H9 (cell line): ENCODE results near the gene FAT2. TPM values are rescaled to one million over a fixed set of nuclear protein-coding genes. Genes with fewer than 3 reads are reported as not detected.

ENCODE experiments used
- DNase-seq: peaks from one replicate; pipeline ENCODE4 v3.0.0-alpha.2; 2017
- H2AFZ ChIP-seq: one replicate; pipeline ENCODE4 v1.6.1; 2013; ENCODE audit warnings: mild to moderate bottlenecking, low read length, control low read depth, moderate library complexity
- H2AK5ac ChIP-seq: 2 replicates; pipeline ENCODE4 v1.6.1; 2013; ENCODE audit warnings: low read length, control low read depth, mixed read lengths; ENCODE audit not compliant: insufficient read length
- H2BK120ac ChIP-seq: one replicate; pipeline ENCODE4 v1.6.1; 2013; ENCODE audit warnings: low read depth, mild to moderate bottlenecking, low read length, control low read depth, inconsistent platforms; ENCODE audit not compliant: poor library complexity, severe bottlenecking
- H2BK12ac ChIP-seq: 2 replicates; pipeline ENCODE4 v1.6.1; 2013; ENCODE audit warnings: low read length, control low read depth, mixed read lengths, low read depth; ENCODE audit not compliant: insufficient read length
- H2BK15ac ChIP-seq: 2 replicates; pipeline ENCODE4 v1.6.1; 2013; ENCODE audit warnings: low read depth, low read length, control low read depth
- H2BK20ac ChIP-seq: one replicate; pipeline ENCODE4 v1.6.1; 2013; ENCODE audit warnings: low read depth, mild to moderate bottlenecking, low read length, control low read depth, inconsistent platforms; ENCODE audit not compliant: poor library complexity, severe bottlenecking
- H2BK5ac ChIP-seq: 2 replicates; pipeline ENCODE4 v1.6.1; 2013; ENCODE audit warnings: low read length, control low read depth, mixed read lengths; ENCODE audit not compliant: insufficient read length
- H3K14ac ChIP-seq: 2 replicates; pipeline ENCODE4 v1.6.1; 2013; ENCODE audit warnings: low read length, control low read depth; ENCODE audit not compliant: insufficient read depth
- H3K18ac ChIP-seq: 2 replicates; pipeline ENCODE4 v1.6.1; 2013; ENCODE audit warnings: low read depth, mild to moderate bottlenecking, mixed read lengths, low read length, control low read depth; ENCODE audit not compliant: insufficient read length
- H3K23ac ChIP-seq: 2 replicates; pipeline ENCODE4 v1.6.1; 2013; ENCODE audit warnings: low read length, control low read depth, mixed read lengths, low read depth; ENCODE audit not compliant: insufficient read length
- H3K23me2 ChIP-seq: 2 replicates; pipeline ENCODE4 v1.6.1; 2013; ENCODE audit warnings: low read depth, mild to moderate bottlenecking, mixed read lengths, low read length, control low read depth; ENCODE audit not compliant: insufficient read length, poor library complexity, severe bottlenecking
- H3K27ac ChIP-seq: 2 replicates; pipeline ENCODE4 v1.5.1; 2013; ENCODE audit warnings: low read length, control low read depth, mixed read lengths, low read depth; ENCODE audit not compliant: insufficient read length
- H3K27me3 ChIP-seq: 2 replicates; pipeline ENCODE4 v1.6.1; 2013; ENCODE audit warnings: low read length, control low read depth, inconsistent platforms; ENCODE audit not compliant: insufficient read depth
- H3K4ac ChIP-seq: 2 replicates; pipeline ENCODE4 v1.6.1; 2013; ENCODE audit warnings: low read depth, mild to moderate bottlenecking, control low read depth, inconsistent platforms, low read length, moderate library complexity
- H3K4me1 ChIP-seq: 2 replicates; pipeline ENCODE4 v1.6.1; 2013; ENCODE audit warnings: low read length, control low read depth, inconsistent platforms; ENCODE audit not compliant: insufficient read depth
- H3K4me2 ChIP-seq: 2 replicates; pipeline ENCODE4 v1.6.1; 2013; ENCODE audit warnings: low read length, control low read depth, mixed read lengths; ENCODE audit not compliant: insufficient read length, insufficient read depth
- H3K56ac ChIP-seq: 2 replicates; pipeline ENCODE4 v1.6.1; 2013; ENCODE audit warnings: low read depth, mild to moderate bottlenecking, mixed read lengths, low read length, control low read depth; ENCODE audit not compliant: insufficient read length
- H3K79me1 ChIP-seq: 2 replicates; pipeline ENCODE4 v1.6.1; 2013; ENCODE audit warnings: low read depth, mild to moderate bottlenecking, moderate library complexity, low read length, control low read depth, inconsistent platforms; ENCODE audit not compliant: insufficient read depth, poor library complexity, severe bottlenecking
- H3K79me2 ChIP-seq: 2 replicates; pipeline ENCODE4 v1.6.1; 2013; ENCODE audit warnings: low read length, control low read depth, inconsistent platforms; ENCODE audit not compliant: insufficient read depth
- H3K9ac ChIP-seq: 2 replicates; pipeline ENCODE4 v1.6.1; 2013; ENCODE audit warnings: low read length, control low read depth, mixed read lengths; ENCODE audit not compliant: insufficient read length; ENCODE audit errors: extremely low read depth
- H3K9me3 ChIP-seq: one replicate; pipeline ENCODE4 v1.6.1; 2013; ENCODE audit warnings: low read depth, low read length, inconsistent platforms; ENCODE audit not compliant: control insufficient read depth
- H3T11ph ChIP-seq: one replicate; pipeline ENCODE4 v1.6.1; 2013; ENCODE audit warnings: mild to moderate bottlenecking, low read length, control low read depth, inconsistent platforms
- H4K20me1 ChIP-seq: one replicate; pipeline ENCODE4 v1.6.1; 2013; ENCODE audit not compliant: control insufficient read depth, insufficient read length, insufficient read depth
- H4K5ac ChIP-seq: 2 replicates; pipeline ENCODE4 v1.6.1; 2013; ENCODE audit warnings: low read depth, mild to moderate bottlenecking, mixed read lengths, low read length, control low read depth; ENCODE audit not compliant: insufficient read length
- H4K8ac ChIP-seq: replicated peaks from 2 replicates; pipeline ENCODE4 v1.6.1; 2013; ENCODE audit warnings: low read length, control low read depth, mixed read lengths, low read depth; ENCODE audit not compliant: insufficient read length
- H4K91ac ChIP-seq: 2 replicates; pipeline ENCODE4 v1.6.1; 2013; ENCODE audit warnings: low read depth, mild to moderate bottlenecking, moderate library complexity, mixed read lengths, low read length, control low read depth; ENCODE audit not compliant: insufficient read length
- H3K27ac Mint-ChIP-seq, 3 experiments: 2 replicates in 2 of 3; 3 replicates in 1 of 3; pipeline ENCODE4 v1.8.0; 2020 to 2021; ENCODE audit warnings: mixed read lengths in 3 of 3, mild to moderate bottlenecking in 1 of 3, moderate library complexity in 1 of 3
- H3K27me3 Mint-ChIP-seq: 2 replicates; pipeline ENCODE4 v1.8.0; 2021; ENCODE audit warnings: low read depth, mild to moderate bottlenecking, moderate library complexity, mixed read lengths
- H3K36me3 Mint-ChIP-seq, 3 experiments: 2 replicates in 2 of 3; 3 replicates in 1 of 3; pipeline ENCODE4 v1.8.0; 2020 to 2021; ENCODE audit warnings: low read depth in 3 of 3, mixed read lengths in 3 of 3; ENCODE audit not compliant: insufficient read depth in 1 of 3
- H3K4me1 Mint-ChIP-seq, 2 experiments: 2 replicates each; pipeline ENCODE4 v1.8.0; 2020; ENCODE audit warnings: mixed read lengths in 2 of 2
- H3K4me3 Mint-ChIP-seq, 2 experiments: 2 replicates in 1 of 2; 3 replicates in 1 of 2; pipeline ENCODE4 v1.8.0; 2020 to 2021; ENCODE audit warnings: mild to moderate bottlenecking in 2 of 2, mixed read lengths in 2 of 2, moderate library complexity in 1 of 2
- H3K9me3 Mint-ChIP-seq, 2 experiments: 2 replicates in 1 of 2; 3 replicates in 1 of 2; pipeline ENCODE4 v1.8.0; 2020; ENCODE audit warnings: mild to moderate bottlenecking in 2 of 2, mixed read lengths in 2 of 2, moderate library complexity in 1 of 2
- WGBS: extraction: QIAGEN DNeasy Blood & Tissue Kit; methylation state at CpG from one replicate; pipeline ENCODE4 v1.1.7; 2013; ENCODE audit warnings: missing lambda C conversion rate, low lambda C conversion rate, mixed read lengths; ENCODE audit not compliant: insufficient read length; ENCODE audit errors: extremely low coverage; 5-methylcytosine and 5-hydroxymethylcytosine counted together
- total RNA-seq: library from RNA; stranded (reverse); gene quantifications from 2 replicates; pipeline ENCODE4 v1.2.1, GENCODE V29; 2021
- TF ChIP-seq, protein P1 (sequence below): fragments of 200-600 bp; sonication (generic); conservative IDR thresholded peaks from 3 replicates; pipeline ENCODE4 v1.8.0; 2021; ENCODE audit warnings: antibody characterized with exemption, mild to moderate bottlenecking

The FAT2 gene
- total RNA-seq, 1 experiment from 2014 or later: 0.15 TPM

DNA sequence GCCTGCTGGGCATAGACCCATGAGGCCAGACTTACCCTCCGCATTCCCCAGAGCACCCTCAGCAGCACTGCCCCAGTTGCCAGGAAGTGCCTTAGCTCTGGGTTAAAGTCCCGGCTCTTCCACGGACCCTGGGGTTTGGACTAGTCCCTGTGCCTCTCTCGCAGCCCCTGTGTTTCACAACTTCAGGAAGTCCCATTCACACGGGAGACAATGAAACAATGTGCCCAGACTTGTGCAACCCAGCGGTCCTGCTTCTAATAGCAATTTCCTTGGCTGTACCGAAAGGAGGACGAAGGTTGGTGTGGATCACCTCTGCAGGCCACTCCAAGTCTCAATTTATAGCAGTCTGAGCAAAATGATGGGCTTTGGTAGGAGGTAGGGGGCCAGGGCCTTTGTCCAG lies 41.8 kb upstream of the FAT2 start:
- no peaks in the 10 kb centered on the region for H3K79me1 ChIP-seq
- H3K23me2 ChIP-seq: no peaks in the 10 kb centered on the region
- H2AK5ac ChIP-seq: no peak overlapping the region
- no peak overlapping the region for H4K8ac ChIP-seq
- no peak for DNase-seq
- no peak overlapping the region for H3K4me2 ChIP-seq
- no peak overlapping the region for H2AFZ ChIP-seq
- Mint-ChIP-seq H3K9me3 (no peaks in the 10 kb centered on the region), H3K27ac (no peak overlapping the region), H3K36me3 (no peaks in the 10 kb centered on the region), H3K4me3 (no peak overlapping the region), H3K27me3 (peaks cover 24% of the 10 kb centered on the region), H3K4me1 (peaks cover 22 to 23% of the 10 kb centered on the region in 2 experiments)
- H3K4ac ChIP-seq: no peak overlapping the region
- H4K5ac ChIP-seq: no peak overlapping the region
- H3T11ph ChIP-seq: no peak overlapping the region
- H2BK20ac ChIP-seq: no peak overlapping the region
- no peaks in the 10 kb centered on the region for H3K27me3 ChIP-seq
- no peak overlapping the region for H2BK12ac ChIP-seq
- no CpG with 5 or more reads among the region's 8 CpGs for WGBS
- H3K18ac ChIP-seq: no peak overlapping the region
- no peak overlapping the region for H2BK15ac ChIP-seq
- H3K56ac ChIP-seq: no peak overlapping the region
- H3K4me1 ChIP-seq: no peaks in the 10 kb centered on the region
- H3K79me2 ChIP-seq: no peaks in the 10 kb centered on the region
- H2BK120ac ChIP-seq: no peak overlapping the region
- TF ChIP-seq, protein P1, sequence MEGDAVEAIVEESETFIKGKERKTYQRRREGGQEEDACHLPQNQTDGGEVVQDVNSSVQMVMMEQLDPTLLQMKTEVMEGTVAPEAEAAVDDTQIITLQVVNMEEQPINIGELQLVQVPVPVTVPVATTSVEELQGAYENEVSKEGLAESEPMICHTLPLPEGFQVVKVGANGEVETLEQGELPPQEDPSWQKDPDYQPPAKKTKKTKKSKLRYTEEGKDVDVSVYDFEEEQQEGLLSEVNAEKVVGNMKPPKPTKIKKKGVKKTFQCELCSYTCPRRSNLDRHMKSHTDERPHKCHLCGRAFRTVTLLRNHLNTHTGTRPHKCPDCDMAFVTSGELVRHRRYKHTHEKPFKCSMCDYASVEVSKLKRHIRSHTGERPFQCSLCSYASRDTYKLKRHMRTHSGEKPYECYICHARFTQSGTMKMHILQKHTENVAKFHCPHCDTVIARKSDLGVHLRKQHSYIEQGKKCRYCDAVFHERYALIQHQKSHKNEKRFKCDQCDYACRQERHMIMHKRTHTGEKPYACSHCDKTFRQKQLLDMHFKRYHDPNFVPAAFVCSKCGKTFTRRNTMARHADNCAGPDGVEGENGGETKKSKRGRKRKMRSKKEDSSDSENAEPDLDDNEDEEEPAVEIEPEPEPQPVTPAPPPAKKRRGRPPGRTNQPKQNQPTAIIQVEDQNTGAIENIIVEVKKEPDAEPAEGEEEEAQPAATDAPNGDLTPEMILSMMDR: no peak
- no peak overlapping the region for H3K23ac ChIP-seq
- H2BK5ac ChIP-seq: no peak overlapping the region
- no peaks in the 10 kb centered on the region for H3K9me3 ChIP-seq
- H3K9ac ChIP-seq: no peak overlapping the region
- H4K91ac ChIP-seq: no peak overlapping the region
- H3K27ac ChIP-seq: no peak overlapping the region
- H3K14ac ChIP-seq: no peak overlapping the region; the same call in 1 of the 2 replicates
- no peaks in the 10 kb centered on the region for H4K20me1 ChIP-seq
